ENCODE measurements around the gene CCL11.

The CCL11 gene

DNA sequence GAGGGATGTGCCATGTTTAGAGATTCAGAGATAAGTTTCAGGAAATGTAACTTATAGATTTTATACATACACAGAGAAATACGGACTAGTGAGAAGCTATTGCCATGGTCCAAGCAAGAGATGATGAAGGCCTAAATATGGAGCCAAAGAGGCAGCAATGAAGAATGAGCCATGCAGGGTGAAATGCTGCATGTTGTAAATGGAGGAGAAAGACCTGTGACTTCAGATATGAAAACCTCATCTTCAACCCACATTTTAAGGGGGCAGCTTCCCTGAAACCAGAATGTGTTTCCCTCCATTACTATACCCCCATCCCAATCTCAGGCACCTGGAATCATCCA, 27.6 kb upstream of the CCL11 start:
- no peak for DNase-seq

DNA sequence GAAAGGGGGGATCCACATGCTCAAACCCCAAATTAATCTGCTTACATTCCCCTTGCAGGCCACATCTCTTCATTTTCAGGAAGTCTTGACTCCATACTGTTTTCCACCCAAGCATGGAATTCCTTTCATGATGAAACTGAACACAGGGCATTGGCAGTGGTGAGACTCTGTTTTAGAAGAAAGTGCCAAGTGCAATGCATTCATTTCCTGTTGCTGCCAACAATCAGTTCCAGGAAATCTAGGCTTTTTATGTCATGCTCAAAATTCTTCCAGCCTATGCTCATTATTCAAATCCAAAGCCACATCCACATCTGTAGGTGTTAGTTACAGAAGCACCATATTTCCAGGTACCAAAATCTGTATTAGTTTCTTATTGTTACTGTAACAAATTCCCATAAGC, 26.4 kb upstream of the CCL11 start:
- no peak for DNase-seq

DNA sequence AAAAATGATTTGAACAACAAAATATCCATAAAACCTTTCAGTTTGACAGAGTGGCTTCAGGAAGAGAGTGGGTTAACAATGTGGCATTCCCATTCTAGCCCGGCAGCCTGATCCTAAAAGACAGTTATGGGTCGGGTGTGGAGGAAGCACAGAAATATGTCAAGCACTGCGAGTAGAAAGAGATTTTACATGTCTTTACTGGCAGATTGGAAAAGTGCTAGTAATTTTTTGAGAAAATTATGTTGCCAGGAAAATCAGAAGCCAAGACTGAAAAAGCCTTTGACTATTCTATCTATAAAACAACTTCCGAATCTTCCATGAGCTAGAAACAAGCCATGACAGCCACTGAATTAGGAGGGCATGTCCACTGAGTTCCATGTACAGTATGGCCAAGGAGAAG, 24.7 kb upstream of the CCL11 start:
- no peak for DNase-seq

DNA sequence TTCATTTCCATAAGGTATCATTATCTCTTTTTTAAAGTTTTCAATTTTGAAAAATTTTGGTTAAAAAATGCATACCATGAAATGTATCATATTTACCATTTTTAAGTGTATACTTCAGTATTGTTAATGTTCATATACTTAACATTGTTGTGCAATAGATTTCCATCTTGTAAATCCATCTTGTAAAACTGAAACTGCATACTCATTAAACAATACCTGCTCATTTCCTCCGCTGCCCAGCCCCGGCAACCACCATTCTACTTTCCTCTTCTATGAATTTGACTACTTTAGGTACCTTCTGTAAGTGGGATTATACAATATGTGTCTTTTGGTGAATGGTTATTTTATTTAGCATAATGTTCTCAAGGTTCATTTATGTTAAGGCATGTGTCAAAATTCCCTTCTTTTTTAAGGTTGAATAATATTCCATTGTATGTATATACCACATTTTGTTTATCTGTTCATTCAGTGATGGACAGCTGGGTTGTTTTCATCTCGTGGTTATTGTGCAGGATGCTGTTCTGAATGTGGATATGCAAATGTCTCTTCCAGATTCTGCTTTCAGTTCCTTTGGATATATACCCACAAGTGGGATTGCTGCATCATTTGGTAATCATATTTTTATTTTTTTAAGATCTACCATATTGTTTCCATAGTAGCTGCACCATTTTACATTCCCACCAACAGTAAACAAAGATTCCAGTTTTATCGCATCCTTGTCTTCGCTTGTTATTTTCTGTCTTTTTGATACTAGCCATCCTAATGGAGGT, 23.8 kb upstream of the CCL11 start:
- DNase-seq: no peak

DNA sequence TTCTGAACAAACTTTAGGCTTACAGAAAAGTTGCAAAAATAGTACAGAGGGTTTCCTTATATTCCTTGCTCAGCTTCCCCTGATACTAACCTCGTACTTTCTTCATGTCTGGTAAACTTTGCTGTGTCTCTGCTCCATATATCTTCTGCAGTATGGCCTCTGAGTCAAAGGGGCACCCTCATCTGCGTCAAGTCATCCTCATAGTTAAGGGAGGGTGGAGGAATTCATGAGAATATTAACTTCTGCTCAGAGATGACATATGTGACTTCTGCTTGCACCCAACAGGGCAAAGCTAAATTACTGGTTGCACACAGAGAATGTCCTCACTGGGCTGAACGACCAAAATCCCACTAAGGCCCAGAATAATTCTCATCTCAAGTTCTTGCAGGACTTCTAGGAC, 19.8 kb upstream of the CCL11 start:
- DNase-seq: no peak

DNA sequence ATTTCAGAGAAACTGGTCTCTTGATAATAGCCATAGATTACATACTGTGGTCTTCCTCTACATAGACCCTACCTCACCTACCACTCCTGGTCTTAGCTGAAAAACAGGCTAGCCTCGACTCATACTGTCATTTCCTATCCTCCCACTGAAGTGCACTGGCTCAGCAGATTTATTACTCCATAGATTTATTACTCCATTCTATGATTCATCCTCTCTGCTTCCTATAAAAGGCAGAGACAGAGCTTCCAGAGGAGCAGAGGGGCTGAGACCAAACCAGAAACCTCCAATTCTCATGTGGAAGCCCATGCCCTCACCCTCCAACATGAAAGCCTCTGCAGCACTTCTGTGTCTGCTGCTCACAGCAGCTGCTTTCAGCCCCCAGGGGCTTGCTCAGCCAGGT, 15.6 kb upstream of the CCL11 start, which contains the start of gene CCL7:
TSS of gene CCL7 (plus strand) at position 253 of the 400 bp plus-strand sequence. CDS start at position 323, 70 bp downstream.
- no peak for DNase-seq

DNA sequence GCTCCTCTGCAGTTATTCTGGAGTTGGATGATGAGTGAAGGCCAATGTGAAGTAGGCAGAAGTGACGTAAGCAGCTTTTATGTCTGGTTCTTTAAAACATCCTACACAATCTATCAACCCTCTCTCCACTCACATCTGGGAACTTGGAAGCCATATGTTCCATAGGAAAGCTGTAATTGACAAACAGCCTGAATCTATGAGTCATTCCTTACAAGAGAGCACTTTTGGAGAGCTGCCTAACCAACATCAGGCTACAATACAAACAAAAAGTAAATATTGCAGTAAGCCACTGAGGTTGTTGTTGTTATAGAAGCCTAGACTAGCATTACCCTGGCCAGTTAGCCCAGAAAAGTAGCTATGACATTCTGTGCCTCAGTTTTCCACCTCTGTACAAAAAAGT, 9.7 kb upstream of the CCL11 start:
- DNase-seq: no peak

DNA sequence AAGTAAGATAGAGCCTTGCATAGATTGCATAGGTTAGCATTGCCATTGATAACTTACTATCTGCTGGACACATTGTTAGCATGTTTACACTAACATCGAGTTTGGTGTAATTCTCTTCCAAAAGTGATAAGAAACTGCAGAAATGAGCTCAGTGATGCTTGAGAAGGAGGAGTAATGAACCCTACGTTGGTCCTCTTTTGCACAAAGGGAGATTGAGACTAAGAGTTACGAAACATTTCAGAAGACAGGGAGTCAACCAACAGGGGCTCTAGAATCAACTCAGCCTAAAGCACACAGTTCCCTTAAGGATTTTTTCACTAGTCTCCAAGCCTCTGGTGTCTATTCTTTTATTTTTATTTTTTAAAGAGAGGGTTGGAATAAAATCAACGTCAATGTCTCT, 8.7 kb upstream of the CCL11 start:
- no peak for DNase-seq

DNA sequence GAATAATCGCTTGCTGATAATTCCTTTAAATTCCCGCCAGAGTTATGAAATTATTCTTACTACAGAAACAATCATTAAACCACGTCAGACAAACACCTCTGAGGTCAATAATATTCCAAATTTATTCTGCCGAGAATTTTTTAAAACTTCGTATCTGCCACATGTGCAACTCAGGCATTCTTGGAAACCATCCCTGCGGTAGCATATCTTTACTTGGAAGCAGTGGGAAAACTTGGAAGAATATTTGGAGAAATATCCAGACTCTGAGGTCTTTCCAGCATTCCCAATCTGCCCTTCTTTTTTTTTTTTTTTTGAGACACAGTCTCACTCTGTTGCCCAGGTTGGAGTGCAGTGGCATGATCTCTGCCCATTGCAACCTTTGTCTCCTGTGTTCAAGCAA, 2.0 kb upstream of the CCL11 start:
- no peak for DNase-seq

DNA sequence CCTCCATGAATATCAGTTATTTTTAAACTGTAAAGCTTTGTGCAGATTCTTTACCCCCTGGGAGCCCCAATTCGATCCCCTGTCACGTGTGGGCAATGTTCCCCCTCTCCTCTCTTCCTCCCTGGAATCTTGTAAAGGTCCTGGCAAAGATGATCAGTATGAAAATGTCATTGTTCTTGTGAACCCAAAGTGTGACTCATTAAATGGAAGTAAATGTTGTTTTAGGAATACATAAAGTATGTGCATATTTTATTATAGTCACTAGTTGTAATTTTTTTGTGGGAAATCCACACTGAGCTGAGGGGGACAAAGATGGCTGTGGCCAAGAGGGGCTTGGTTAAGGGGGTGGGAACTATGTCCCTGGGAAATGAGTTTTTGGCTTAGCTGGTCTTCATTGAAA, 2.3 kb downstream of the CCL11 start:
- no peak for DNase-seq

DNA sequence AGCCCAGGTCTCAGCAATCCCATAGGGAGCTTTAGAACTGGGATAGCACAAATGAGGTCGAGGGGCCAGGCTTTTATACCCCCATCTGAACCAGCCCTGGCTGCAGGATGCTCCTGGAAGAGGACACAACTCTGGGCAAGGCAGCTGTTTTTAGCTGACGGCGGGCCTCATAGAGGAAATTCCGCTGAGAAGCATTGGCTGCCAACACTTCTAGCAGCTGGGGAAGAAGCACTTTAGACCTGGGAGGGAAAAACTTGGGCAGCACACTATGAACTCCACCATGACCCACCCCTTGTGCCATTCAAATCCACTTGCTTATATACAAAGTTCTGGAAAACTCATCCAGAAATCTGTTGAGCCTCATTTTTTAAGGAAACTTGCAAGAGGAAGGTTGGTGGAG, 5.0 kb downstream of the CCL11 start:
- no peak for DNase-seq

DNA sequence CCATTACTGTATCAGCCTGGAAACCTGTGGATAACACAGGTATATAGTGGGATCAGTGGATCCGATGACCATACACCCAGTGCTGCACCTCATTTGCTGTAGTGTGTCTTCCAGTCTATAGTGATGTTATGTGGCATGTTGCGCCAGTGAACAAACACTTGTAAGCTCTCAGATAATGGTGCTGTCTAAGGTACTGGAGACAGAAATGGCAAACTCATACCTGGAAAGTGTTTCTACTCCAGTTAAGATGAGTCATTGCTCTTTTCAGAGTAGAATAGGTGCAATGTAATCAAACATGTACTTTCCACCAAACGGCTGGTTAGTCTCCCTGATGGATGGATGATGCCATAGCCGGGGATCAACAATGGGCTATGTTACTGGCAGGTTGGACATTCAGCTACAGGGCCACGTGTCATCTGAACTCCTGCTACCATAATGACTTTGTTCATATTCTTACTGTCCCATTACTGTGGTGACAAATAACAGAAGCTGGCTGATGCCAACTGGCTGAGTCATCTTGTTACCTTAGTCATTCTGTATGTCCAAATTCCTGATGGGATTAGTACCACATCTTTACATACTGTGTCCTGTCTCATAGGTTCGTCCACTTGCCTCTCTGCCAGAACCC, 6.3 kb downstream of the CCL11 start:
- DNase-seq: no peak

DNA sequence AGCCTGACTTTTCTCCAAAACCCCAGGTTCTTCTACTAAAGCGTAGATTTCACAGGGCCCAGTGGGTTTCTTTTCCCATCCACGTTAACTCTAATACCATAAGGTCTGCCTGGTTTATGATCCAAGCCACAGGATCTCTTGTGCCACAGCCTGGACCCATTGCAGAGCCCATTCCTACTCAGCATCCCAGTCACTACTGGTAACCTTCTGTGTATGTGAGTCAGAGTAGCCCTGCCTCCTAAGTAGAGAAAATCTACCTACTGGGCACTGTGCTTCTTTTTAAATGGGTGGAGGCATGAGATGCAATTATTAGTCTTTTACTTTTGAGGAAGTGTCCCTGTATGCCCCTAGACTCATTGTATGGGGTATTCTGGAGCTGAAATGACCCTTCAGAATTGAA, 13.5 kb downstream of the CCL11 start:
- no peak for DNase-seq

DNA sequence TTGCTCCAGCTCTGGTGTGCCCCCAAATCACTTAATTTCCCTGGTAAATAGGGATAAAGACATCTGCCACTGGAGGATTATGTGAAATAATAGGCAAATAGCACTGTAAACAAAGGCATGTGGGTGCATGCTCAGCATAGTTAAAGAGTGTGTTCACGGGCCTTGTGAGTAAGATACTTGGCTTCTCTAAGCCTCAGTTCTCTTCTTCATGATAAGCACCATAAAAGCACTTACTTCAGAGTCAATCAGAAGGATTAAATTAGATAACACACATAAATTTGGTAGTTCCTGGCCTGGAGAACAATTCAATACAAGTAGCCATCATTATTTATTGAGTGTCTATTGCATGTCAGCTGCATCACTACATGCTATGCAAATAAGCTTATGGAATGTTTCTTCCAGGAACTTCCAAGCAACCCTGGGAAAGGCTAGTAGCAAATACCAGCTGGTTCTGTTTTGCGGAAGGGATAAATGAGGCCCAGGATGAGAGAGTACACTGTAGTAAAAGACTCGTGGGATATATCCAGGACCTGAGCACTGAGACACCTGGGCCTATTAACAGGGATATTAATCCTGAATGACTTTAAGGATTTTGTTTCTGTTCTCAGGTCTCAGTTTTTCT, 14.5 kb downstream of the CCL11 start:
- DNase-seq: no peak

DNA sequence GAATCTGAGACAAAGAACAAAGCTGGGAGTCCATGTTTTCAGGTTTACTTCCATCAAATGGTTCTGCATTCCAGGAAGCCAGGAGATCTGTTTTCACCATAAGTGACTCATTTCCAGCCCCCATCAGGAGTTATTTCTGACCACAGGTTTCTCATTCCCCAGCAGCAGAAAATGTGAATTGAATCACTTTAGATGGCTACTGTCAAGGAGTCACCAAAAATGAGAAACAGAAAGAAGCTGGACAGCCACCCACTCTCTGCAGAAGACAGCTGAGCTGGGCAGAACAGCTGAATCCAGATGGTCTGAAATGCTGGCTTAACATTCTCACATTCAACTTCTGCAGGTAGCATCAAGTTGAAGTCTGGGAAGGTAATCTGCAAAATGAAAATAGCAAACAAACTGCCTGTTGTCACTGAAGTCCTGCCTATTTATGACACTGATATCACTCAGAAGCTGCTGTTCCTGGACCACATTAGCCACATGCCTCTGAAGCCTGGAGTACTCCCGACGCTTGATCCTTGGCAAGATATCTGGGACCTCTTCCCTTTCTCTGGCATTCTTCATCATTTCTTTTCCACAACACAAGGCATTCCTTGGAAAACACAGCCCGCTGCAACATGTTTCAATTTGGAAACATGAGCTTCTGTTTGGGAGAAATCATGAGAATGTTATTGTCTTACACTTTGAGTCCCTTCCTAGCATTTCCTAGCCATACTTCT, 15.3 kb downstream of the CCL11 start:
- DNase-seq: no peak

DNA sequence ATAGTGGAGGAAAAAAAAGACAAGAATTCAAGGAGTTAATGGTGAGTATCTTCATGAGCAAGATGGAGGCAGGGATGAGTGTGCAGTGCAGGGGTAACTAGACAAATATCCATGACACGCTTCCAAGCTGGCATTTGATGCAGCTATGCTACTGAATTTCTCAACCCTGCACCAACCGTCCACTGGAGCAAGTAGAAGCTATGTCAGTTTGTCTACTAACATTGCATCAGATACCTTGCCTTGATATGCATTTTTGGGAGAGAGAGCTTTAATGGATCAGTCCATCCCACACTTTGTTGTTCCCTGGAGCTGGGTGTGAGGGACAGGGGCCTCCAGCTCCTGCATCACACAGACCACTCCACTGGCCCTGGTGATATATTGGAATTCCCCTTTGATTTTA, 16.4 kb downstream of the CCL11 start:
- no peak for DNase-seq

DNA sequence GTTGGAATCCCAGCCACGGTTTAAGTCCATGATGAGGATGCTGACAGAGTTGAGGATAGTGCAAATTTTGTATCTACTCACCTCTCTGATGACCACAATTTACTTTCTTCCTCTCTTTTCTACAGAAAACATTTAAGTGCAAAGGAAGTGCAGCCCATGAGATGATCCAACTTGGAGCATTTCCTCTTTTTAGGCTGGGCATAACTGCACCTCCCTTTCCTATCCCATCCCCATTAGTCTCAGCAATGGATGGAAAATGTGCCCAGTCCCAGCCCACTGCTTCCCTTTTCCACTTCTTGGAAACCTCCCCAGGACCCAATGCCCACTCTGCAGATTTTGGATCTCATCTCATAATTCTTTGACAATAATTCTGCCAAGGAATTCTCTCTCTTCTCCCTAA, 17.1 kb downstream of the CCL11 start:
- DNase-seq: no peak

DNA sequence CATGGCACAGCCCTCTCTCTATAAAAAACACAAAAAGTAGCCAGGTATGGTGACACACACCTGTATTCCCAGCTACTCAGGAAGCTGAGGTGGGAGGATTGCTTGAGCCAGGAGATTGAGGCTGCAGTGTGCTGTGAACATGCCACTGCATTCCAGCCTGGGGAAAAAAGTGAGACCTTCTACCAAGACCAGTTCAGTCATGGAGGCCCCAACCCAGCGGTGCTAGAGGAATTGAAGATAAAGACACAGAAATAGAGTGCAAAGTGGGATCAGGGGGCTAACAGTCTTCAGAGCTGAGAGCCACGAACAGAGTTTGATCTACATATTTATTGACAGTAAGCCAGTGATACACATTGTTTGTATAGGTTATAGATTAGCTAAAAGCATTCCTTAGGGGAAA, 18.1 kb downstream of the CCL11 start:
- no peak for DNase-seq

DNA sequence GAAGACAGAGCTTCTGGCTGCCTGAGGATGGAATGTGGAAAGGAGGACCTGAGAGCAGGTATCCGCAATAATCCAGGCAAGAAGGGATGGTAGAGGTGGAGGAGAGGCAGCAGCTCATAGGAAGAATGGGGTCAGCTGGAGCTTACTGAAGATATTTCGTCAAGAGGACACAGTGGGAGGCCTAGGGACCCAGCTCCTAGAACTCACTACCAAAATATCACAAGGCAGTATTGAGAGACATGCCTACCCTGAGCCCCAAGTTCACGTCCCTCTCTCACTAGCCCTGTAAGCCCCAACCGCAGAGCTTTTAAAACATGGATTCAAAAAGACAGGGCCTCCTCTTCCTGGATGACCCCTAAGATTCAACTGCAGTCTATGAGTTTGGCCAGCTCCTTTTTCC, 19.5 kb downstream of the CCL11 start:
- DNase-seq: no peak

DNA sequence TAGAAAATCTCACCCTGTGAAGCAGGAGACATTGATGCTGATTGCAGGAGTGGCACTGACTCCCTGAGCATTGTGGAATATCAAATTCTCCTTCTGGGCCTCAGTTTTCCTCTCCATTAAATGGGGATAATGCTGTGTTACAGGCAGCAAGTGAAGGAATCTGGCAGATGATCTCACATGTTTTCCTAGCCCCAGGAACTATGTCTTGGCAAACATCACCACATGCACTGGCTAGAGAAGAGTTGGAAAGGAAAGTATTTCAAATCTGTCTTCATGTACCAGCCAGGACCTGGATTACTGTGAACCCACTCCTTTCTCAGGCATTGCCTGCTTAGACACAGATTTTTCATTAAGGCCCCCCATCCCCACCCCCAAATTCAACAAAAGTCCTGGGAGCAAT, 20.1 kb downstream of the CCL11 start:
- DNase-seq: no peak

DNA sequence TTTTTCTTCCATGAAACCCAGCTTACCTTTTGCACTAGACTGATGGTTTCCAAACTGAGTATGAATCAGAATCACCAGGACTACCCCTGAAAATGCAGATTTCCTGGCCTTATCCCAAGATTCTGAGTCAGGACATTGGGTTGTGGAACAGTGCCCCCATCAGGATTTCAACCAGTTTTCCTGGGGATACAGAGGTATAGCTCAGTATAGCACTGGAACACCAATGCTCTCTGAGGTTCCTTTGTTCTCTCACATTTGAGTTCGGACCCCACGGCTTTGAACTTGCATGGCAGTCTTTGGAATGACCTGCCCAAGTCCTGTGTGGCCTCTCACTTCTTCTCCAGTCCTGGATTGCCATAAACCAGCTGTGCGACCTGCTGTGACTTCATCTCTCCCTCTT, 20.9 kb downstream of the CCL11 start:
- no peak for DNase-seq

DNA sequence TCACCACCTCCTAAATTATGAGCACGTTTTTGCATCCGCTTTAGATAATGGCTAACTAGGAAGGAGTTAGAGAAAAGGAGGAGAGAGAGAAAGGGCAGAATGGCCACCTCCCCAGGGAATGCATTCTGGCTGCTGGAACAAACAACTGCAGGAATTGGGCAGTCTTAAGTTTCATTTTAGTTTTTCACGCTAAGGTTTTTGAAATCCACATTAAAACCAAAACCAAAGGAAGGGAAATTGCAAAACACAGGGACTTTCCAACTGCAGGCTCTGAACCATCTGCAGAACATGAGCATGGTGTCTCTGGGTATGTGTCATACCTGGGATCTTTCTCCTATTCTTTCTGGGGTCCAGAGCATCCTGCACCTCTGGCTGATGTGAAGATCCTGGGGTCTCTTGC, 21.6 kb downstream of the CCL11 start:
- no peak for DNase-seq

DNA sequence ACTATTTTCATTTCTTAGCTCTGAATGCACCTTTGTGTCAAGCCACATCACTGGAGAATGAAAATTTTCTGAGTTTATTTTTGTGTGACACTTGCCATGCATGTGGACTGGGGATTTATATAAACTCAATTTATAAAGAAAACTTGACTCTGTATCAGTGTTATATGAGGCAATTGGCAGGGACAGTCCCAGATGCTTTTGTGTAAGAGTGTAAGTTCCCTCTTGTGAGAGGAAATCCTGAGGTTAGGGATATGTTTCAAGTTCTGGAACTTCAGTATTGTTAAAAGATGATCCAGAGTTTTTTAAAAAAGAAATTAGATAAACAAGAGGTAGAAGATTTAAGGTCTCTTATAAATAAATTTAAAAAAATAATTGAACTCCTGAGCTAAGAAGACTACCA, 22.8 kb downstream of the CCL11 start:
- no peak for DNase-seq

DNA sequence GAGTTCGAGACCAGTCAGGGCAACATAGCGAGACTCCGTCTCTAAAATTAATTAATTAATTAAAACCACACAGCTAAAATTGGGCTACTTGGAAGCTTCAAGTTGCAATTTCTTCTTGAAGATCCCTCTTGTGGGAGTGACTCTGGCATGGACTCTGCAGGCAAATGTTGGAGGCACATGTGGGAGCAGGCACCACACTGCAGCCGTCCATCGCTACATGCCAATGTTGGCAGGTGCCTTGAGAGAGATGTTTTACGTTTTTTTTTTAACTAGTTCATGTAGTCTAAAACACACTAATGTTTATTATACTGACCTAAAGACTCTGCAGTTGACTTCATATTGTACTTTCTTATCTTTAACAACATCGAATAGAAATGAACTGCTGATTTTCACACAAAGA, 25.7 kb downstream of the CCL11 start:
- DNase-seq: no peak
